GM23338 (cell line): ENCODE data around the gene CYP51A1. TPM values are rescaled to one million over a fixed set of nuclear protein-coding genes. Genes with fewer than 3 reads are reported as not detected.

Experiments used
- ATAC-seq: fragments of 200-7000 bp; cut with Tn5 transposase; 3 replicates; pipeline ENCODE4 v1.9.1; 2020
- DNase-seq: peaks from one replicate; pipeline ENCODE4 v3.0.0-alpha.2; 2015; ENCODE audit warnings: low spot score
- H2AFZ ChIP-seq: fragments of 200-600 bp; sonication (generic); 2 replicates; pipeline ENCODE4 v1.8.0; 2016; ENCODE audit warnings: antibody characterized with exemption, mild to moderate bottlenecking, moderate library complexity
- H3F3A ChIP-seq: fragments of 200-600 bp; sonication (generic); replicated peaks from 2 replicates; pipeline ENCODE4 v1.8.0; 2017; ENCODE audit warnings: antibody characterized with exemption, mixed run types, low read depth
- H3K27ac ChIP-seq: fragments of 200-600 bp; sonication (generic); 2 replicates; pipeline ENCODE4 v1.6.1; 2016; ENCODE audit warnings: low read depth
- H3K27me3 ChIP-seq: fragments of 200-600 bp; sonication (generic); 2 replicates; pipeline ENCODE4 v1.8.0; 2016; ENCODE audit warnings: mild to moderate bottlenecking, mixed run types, moderate library complexity; ENCODE audit not compliant: insufficient read depth
- H3K36me3 ChIP-seq: fragments of 200-600 bp; sonication (generic); 2 replicates; pipeline ENCODE4 v1.8.0; 2016; ENCODE audit warnings: mild to moderate bottlenecking; ENCODE audit not compliant: insufficient read depth
- H3K4me1 ChIP-seq: fragments of 200-600 bp; sonication (generic); 2 replicates; pipeline ENCODE4 v1.8.0; 2016; ENCODE audit warnings: mild to moderate bottlenecking, moderate library complexity; ENCODE audit not compliant: insufficient read depth
- H3K4me2 ChIP-seq: fragments of 200-600 bp; sonication (generic); 2 replicates; pipeline ENCODE4 v1.7.1; 2017; ENCODE audit warnings: mixed run types
- H3K4me3 ChIP-seq: fragments of 200-600 bp; sonication (generic); 2 replicates; pipeline ENCODE4 v1.6.1; 2016; ENCODE audit warnings: mixed run types
- H3K79me2 ChIP-seq: fragments of 200-600 bp; sonication (generic); replicated peaks from 2 replicates; pipeline ENCODE4 v1.8.0; 2017; ENCODE audit warnings: mild to moderate bottlenecking; ENCODE audit not compliant: insufficient read depth
- H3K9me2 ChIP-seq: fragments of 200-600 bp; sonication (generic); 2 replicates; pipeline ENCODE4 v1.8.0; 2017; ENCODE audit not compliant: insufficient read depth
- H4K20me1 ChIP-seq: fragments of 200-600 bp; sonication (generic); replicated peaks from 2 replicates; pipeline ENCODE4 v1.8.0; 2017; ENCODE audit warnings: mild to moderate bottlenecking; ENCODE audit not compliant: insufficient read depth
- H3K27ac Mint-ChIP-seq: 2 replicates; pipeline ENCODE4 v1.8.0; 2020; ENCODE audit warnings: inconsistent platforms, mild to moderate bottlenecking, moderate library complexity, mixed read lengths
- H3K27me3 Mint-ChIP-seq: 3 replicates; pipeline ENCODE4 v1.8.0; 2022; ENCODE audit warnings: low read depth, mild to moderate bottlenecking, moderate library complexity, mixed read lengths, inconsistent platforms; ENCODE audit not compliant: insufficient read depth, poor library complexity
- H3K36me3 Mint-ChIP-seq: 3 replicates; pipeline ENCODE4 v1.8.0; 2021; ENCODE audit warnings: low read depth, mild to moderate bottlenecking, inconsistent platforms, moderate library complexity, mixed read lengths
- H3K4me1 Mint-ChIP-seq: 3 replicates; pipeline ENCODE4 v1.8.0; 2020; ENCODE audit warnings: mild to moderate bottlenecking, inconsistent platforms, mixed read lengths
- H3K4me3 Mint-ChIP-seq: 3 replicates; pipeline ENCODE4 v1.8.0; 2021; ENCODE audit warnings: moderate library complexity, mild to moderate bottlenecking, inconsistent platforms, mixed read lengths
- H3K9me3 Mint-ChIP-seq: 3 replicates; pipeline ENCODE4 v1.8.0; 2020; ENCODE audit warnings: moderate library complexity, mild to moderate bottlenecking, inconsistent platforms, mixed read lengths
- CREB1 ChIP-seq: fragments of 250-450 bp; sonication (Bioruptor Pico); IDR thresholded peaks from 2 replicates; pipeline ENCODE4 v1.5.0; 2020; ENCODE audit warnings: low read depth, mild to moderate bottlenecking, moderate library complexity
- CTCF ChIP-seq, 2 experiments: fragments of 200-600 bp in 1 of 2; sonication (generic) in 1 of 2; conservative IDR thresholded peaks; 2 replicates each; pipeline versions ENCODE4 v1.5.1 to v1.6.1; 2016 to 2017; ENCODE audit warnings: antibody characterized with exemption in 2 of 2, low read depth in 2 of 2, mild to moderate bottlenecking in 2 of 2, moderate library complexity in 1 of 2
- EZH2 ChIP-seq: fragments of 200-600 bp; sonication (generic); IDR thresholded peaks from one replicate; pipeline ENCODE4 v1.8.0; 2017; ENCODE audit warnings: antibody characterized with exemption, mild to moderate bottlenecking, low read depth; ENCODE audit not compliant: unreplicated experiment
- EZH2phosphoT487 ChIP-seq: fragments of 200-600 bp; sonication (generic); IDR thresholded peaks from one replicate; pipeline ENCODE4 v1.8.1; 2018; ENCODE audit warnings: antibody characterized with exemption; ENCODE audit not compliant: unreplicated experiment
- JUNB ChIP-seq: IDR thresholded peaks from one replicate; pipeline ENCODE4 v1.6.1; 2016; ENCODE audit warnings: antibody characterized with exemption; ENCODE audit not compliant: unreplicated experiment
- NANOG ChIP-seq: IDR thresholded peaks from 2 replicates; pipeline ENCODE4 v1.6.1; 2016; ENCODE audit warnings: antibody characterized with exemption, borderline replicate concordance
- STAT1 ChIP-seq: IDR thresholded peaks from one replicate; pipeline ENCODE4 v1.6.1; 2016; ENCODE audit warnings: antibody characterized with exemption; ENCODE audit not compliant: unreplicated experiment
- ZNF114 ChIP-seq: fragments of 250-450 bp; sonication (Bioruptor Pico); IDR thresholded peaks from 2 replicates; pipeline ENCODE4 v1.5.0; 2020; ENCODE audit warnings: mild to moderate bottlenecking, moderate library complexity
- ZNF331 ChIP-seq: fragments of 250-450 bp; sonication (Bioruptor Pico); IDR thresholded peaks from 2 replicates; pipeline ENCODE4 v1.5.0; 2020; ENCODE audit warnings: low read depth, mild to moderate bottlenecking, moderate library complexity
- ZNF462 ChIP-seq: fragments of 250-450 bp; sonication (Bioruptor Pico); IDR thresholded peaks from 2 replicates; pipeline ENCODE4 v1.5.0; 2020; ENCODE audit warnings: mild to moderate bottlenecking, moderate library complexity
- polyA plus RNA-seq: library from polyadenylated mRNA; unstranded; fragments of >200 nt; fragmentation: Nextera tagmentation; extraction: Ambion mirVana; gene quantifications from 2 replicates; pipeline ENCODE4 v1.2.1, GENCODE V29; 2016
- total RNA-seq: library from RNA; depleted of rRNA; stranded (reverse); fragments of >200 nt; shearing (Covaris generic); gene quantifications from 2 replicates; pipeline ENCODE4 v1.2.3, GENCODE V29; 2014
- TF ChIP-seq, protein P1 (sequence below): IDR thresholded peaks from 2 replicates; pipeline ENCODE4 v1.6.1; 2016; ENCODE audit warnings: antibody characterized with exemption

CYP51A1 gene
- total and polyA plus RNA-seq, 2 experiments from 2014 or later = 65.6 to 163 TPM

GRCh38 chr7:92071032-92071431 is 63.2 kb downstream of the CYP51A1 start (continued):
- TF ChIP-seq, protein P1, sequence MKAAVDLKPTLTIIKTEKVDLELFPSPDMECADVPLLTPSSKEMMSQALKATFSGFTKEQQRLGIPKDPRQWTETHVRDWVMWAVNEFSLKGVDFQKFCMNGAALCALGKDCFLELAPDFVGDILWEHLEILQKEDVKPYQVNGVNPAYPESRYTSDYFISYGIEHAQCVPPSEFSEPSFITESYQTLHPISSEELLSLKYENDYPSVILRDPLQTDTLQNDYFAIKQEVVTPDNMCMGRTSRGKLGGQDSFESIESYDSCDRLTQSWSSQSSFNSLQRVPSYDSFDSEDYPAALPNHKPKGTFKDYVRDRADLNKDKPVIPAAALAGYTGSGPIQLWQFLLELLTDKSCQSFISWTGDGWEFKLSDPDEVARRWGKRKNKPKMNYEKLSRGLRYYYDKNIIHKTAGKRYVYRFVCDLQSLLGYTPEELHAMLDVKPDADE = no peak
- TF ChIP-seq CREB1 (CRISPR knock-in tag) (no peak), CTCF (conservative IDR thresholded peaks at IDR 0.05; ENCODE audit: low read depth in 2 of 2) (no peak), JUNB (no peak), NANOG (no peak), EZH2phosphoT487 (no peak), ZNF114 (CRISPR knock-in tag) (no peak), ZNF331 (CRISPR knock-in tag) (no peak)

- no peak overlapping the region for H2AFZ ChIP-seq
- H3K36me3 Mint-ChIP-seq = no peaks in the 10 kb centered on the region
- H3K79me2 ChIP-seq = no peaks in the 10 kb centered on the region
- H3K4me3 Mint-ChIP-seq = no peak overlapping the region
- no peaks in the 10 kb centered on the region for H3F3A ChIP-seq
- ATAC-seq (no peak), DNase-seq (no peak)
- no peaks in the 10 kb centered on the region for H3K9me3 Mint-ChIP-seq
- no peak overlapping the region for H3K4me2 ChIP-seq
- H3K27ac ChIP-seq = no peak overlapping the region
- no peaks in the 10 kb centered on the region for H3K27me3 ChIP-seq
- H3K36me3 ChIP-seq = no peaks in the 10 kb centered on the region
- no peaks in the 10 kb centered on the region for H3K9me2 ChIP-seq
- H3K27ac Mint-ChIP-seq = no peak overlapping the region
- H3K27me3 Mint-ChIP-seq = no peaks in the 10 kb centered on the region
- H3K4me1 ChIP-seq = no peaks in the 10 kb centered on the region
- no peaks in the 10 kb centered on the region for H3K4me1 Mint-ChIP-seq
- H4K20me1 ChIP-seq = no peaks in the 10 kb centered on the region
- H3K4me3 ChIP-seq = no peak overlapping the region
- TF ChIP-seq ZNF331 (CRISPR knock-in tag) = no peak
- no peak for TF ChIP-seq EZH2
- no peak for TF ChIP-seq ZNF114 (CRISPR knock-in tag)
- TF ChIP-seq STAT1 = no peak
- TF ChIP-seq EZH2phosphoT487 = no peak
- TF ChIP-seq, protein P1 = no peak
- TF ChIP-seq JUNB = no peak
- TF ChIP-seq ZNF462 = no peak
- no peak for TF ChIP-seq NANOG
These were observed 69.7 kb downstream of the CYP51A1 start for GRCh38 chr7:92064438-92065029.
